ENCODE data around the gene LIMA1. TPM values are rescaled to one million over a fixed set of nuclear protein-coding genes. Genes with fewer than 3 reads are reported as not detected.

LIMA1 gene
- total and polyA plus RNA-seq, 2 donors (not counting 1 experiment from before 2014, with no cell fraction given), result 1.3 to 2.1 TPM

DNA sequence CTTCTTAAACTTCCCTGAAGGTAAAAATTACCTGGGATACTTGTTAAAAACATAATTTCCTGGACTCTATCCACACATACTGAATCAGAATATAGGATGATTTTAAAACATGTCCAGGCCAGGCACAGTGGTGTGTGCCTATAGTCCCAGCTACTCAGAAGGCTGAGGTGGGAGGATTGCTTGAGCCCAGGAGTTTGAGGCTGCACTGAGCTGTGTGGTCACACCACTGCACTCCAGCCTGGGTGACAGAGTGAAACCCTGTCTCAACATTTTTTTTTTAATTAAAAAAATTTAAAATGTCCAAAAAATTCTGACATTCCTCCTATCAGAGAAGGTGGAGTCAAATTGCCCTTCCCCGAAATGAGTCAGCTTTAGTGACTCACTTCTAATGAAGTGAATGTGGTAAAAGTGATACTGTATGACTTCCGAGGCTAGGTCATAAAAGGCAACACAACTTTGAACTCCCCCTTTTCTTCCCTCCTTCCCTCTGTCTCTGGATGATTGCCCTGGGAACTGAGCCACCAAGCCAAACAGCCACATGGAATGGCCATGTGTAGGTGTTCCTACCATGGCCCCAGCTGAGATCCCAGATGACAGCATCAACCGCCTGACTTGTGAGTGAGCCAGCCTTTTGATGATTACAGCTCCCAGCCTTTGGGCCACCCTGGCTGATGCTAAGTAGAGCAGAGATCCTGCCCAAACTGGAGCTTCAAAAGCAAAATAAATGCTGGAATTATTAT lies 36.3 kb downstream of the LIMA1 start:
- Mint-ChIP-seq H3K27ac (no peak overlapping the region), H3K9me3 (ENCODE audit: insufficient read depth) (no peaks in the 10 kb centered on the region), H3K4me1 (no peaks in the 10 kb centered on the region), H3K4me3 (no peak overlapping the region), H3K27me3 (peaks cover 4% of the 10 kb centered on the region)
- Histone ChIP-seq H3K27ac (ENCODE audit: low read length in 2 of 2) (no peak overlapping the region), H3K79me2 (ENCODE audit: control insufficient read depth, insufficient read depth, low read length) (no peaks in the 10 kb centered on the region), H3K36me3 (replicated peaks in 1 of 2; ENCODE audit: control extremely low read depth in 1 of 2, control insufficient read depth in 1 of 2, extremely low read depth in 1 of 2, insufficient read depth in 2 of 2, low read length in 1 of 2) (no peaks in the 10 kb centered on the region), H2AFZ (ENCODE audit: insufficient read depth, low read depth, low read length, poor library complexity, severe bottlenecking) (no peak overlapping the region), H3K9me3 (ENCODE audit: control extremely low read depth in 1 of 3, control insufficient read depth in 2 of 3, insufficient read depth in 1 of 3, low read length in 2 of 3) (no peaks in the 10 kb centered on the region), H4K20me1 (ENCODE audit: control insufficient read depth, insufficient read depth, low read length, poor library complexity, severe bottlenecking) (no peaks in the 10 kb centered on the region), H3K4me2 (replicated peaks; ENCODE audit: low read depth, low read length, poor library complexity, severe bottlenecking) (no peak overlapping the region), H3K4me3 (ENCODE audit: control extremely low read depth in 1 of 5, extremely low read depth in 1 of 5, insufficient read depth in 1 of 5, low read depth in 2 of 5, low read length in 4 of 5) (no peak overlapping the region), H3K4me1 (ENCODE audit: control insufficient read depth in 2 of 2, insufficient read depth in 2 of 2, low read length in 2 of 2) (no peaks in the 10 kb centered on the region), H3K27me3 (replicated peaks in 1 of 4; ENCODE audit: control extremely low read depth in 1 of 4, control insufficient read depth in 3 of 4, insufficient read depth in 4 of 4, low read length in 3 of 4) (no peaks in the 10 kb centered on the region), H3K9ac (ENCODE audit: low read length) (no peak overlapping the region)
- TF ChIP-seq, protein P1, sequence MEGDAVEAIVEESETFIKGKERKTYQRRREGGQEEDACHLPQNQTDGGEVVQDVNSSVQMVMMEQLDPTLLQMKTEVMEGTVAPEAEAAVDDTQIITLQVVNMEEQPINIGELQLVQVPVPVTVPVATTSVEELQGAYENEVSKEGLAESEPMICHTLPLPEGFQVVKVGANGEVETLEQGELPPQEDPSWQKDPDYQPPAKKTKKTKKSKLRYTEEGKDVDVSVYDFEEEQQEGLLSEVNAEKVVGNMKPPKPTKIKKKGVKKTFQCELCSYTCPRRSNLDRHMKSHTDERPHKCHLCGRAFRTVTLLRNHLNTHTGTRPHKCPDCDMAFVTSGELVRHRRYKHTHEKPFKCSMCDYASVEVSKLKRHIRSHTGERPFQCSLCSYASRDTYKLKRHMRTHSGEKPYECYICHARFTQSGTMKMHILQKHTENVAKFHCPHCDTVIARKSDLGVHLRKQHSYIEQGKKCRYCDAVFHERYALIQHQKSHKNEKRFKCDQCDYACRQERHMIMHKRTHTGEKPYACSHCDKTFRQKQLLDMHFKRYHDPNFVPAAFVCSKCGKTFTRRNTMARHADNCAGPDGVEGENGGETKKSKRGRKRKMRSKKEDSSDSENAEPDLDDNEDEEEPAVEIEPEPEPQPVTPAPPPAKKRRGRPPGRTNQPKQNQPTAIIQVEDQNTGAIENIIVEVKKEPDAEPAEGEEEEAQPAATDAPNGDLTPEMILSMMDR (IDR thresholded peaks at IDR 0.05), result no peak
- no peak for TF ChIP-seq EZH2 (IDR thresholded peaks at IDR 0.05; ENCODE audit: borderline replicate concordance, insufficient read depth, low read depth, low read length, poor library complexity, severe bottlenecking)
- DNase-seq, result no peak
- 88% methylated on average over 1 of the region's 3 CpGs for WGBS (ENCODE audit: insufficient coverage)
- ChIA-PET POLR2A (no interaction called here), CTCF (no interaction called here)
- intact Hi-C loops (cut with micrococcal nuclease), result no loop called here
- no peak for ATAC-seq (ENCODE audit: low read depth)

DNA sequence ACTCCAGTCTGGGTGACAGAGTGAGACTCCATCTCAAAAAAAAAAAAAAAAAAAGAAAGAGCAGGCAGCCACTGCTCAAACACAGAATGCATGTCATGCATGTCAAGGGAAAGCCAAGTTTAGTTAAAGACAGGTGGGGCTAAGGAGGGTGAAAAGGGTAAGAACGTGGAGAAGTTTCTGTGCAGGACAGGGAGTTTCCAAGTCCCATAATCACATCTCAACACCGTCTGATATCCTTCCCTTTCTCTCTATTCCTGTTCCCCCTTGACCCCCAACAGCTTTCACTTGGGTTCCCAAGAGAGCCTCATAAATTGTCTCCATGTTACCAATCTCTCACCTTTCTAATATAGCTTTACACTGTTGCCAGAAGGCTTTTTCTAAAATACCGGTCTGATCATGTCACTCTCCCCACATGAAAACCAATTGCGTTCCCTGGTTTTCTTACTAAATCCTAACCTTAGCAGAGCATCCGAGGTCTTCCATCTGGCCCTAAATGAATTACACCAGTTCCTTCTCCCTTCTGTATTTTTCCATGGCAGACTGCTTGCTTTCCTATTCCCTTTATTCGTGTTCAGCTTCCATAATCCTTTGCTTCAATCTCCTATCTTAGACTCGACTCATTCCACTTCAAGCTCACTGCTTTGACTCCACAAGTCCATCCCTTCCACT lies 37.0 kb downstream of the LIMA1 start:
- Mint-ChIP-seq H3K4me3 (no peak overlapping the region), H3K27ac (no peak overlapping the region), H3K4me1 (no peaks in the 10 kb centered on the region), H3K27me3 (peaks cover 4% of the 10 kb centered on the region), H3K9me3 (ENCODE audit: insufficient read depth) (no peaks in the 10 kb centered on the region)
- WGBS (ENCODE audit: insufficient coverage), result 91% methylated on average over 6 of the region's 7 CpGs
- Histone ChIP-seq H3K79me2 (ENCODE audit: control insufficient read depth, insufficient read depth, low read length) (no peaks in the 10 kb centered on the region), H3K4me3 (ENCODE audit: control extremely low read depth in 1 of 5, extremely low read depth in 1 of 5, insufficient read depth in 1 of 5, low read depth in 2 of 5, low read length in 4 of 5) (no peak overlapping the region), H3K9me3 (ENCODE audit: control extremely low read depth in 1 of 3, control insufficient read depth in 2 of 3, insufficient read depth in 1 of 3, low read length in 2 of 3) (no peaks in the 10 kb centered on the region), H3K36me3 (replicated peaks in 1 of 2; ENCODE audit: control extremely low read depth in 1 of 2, control insufficient read depth in 1 of 2, extremely low read depth in 1 of 2, insufficient read depth in 2 of 2, low read length in 1 of 2) (no peaks in the 10 kb centered on the region), H3K27me3 (replicated peaks in 1 of 4; ENCODE audit: control extremely low read depth in 1 of 4, control insufficient read depth in 3 of 4, insufficient read depth in 4 of 4, low read length in 3 of 4) (no peaks in the 10 kb centered on the region), H4K20me1 (ENCODE audit: control insufficient read depth, insufficient read depth, low read length, poor library complexity, severe bottlenecking) (no peaks in the 10 kb centered on the region), H3K9ac (ENCODE audit: low read length) (no peak overlapping the region), H3K27ac (ENCODE audit: low read length in 2 of 2) (no peak overlapping the region), H3K4me2 (replicated peaks; ENCODE audit: low read depth, low read length, poor library complexity, severe bottlenecking) (no peak overlapping the region), H3K4me1 (ENCODE audit: control insufficient read depth in 2 of 2, insufficient read depth in 2 of 2, low read length in 2 of 2) (no peaks in the 10 kb centered on the region), H2AFZ (ENCODE audit: insufficient read depth, low read depth, low read length, poor library complexity, severe bottlenecking) (no peak overlapping the region)
- ChIA-PET POLR2A (no interaction called here), CTCF (no interaction called here)
- ATAC-seq (ENCODE audit: low read depth) (no peak), DNase-seq (no peak)
- TF ChIP-seq EZH2 (IDR thresholded peaks at IDR 0.05; ENCODE audit: borderline replicate concordance, insufficient read depth, low read depth, low read length, poor library complexity, severe bottlenecking), result no peak
- TF ChIP-seq, protein P1 (IDR thresholded peaks at IDR 0.05), result no peak
- intact Hi-C loops (cut with micrococcal nuclease), result no loop called here
